Kidney (tissue), 14 donors: Measurements from ENCODE around the gene AUTS2. TPM values are rescaled to one million over a fixed set of nuclear protein-coding genes. Genes with fewer than 3 reads are reported as not detected.

Experiments used
- DNase-seq, 5 donors: peaks; one replicate each; pipeline ENCODE4 v3.0.0-alpha.2; 2013 to 2020
- FAIRE-seq: peaks from 2 replicates; lab custom pipeline; 2012; peaks lifted over from hg19 to GRCh38; lab: Jason Lieb, UNC
- H3K27ac ChIP-seq, 2 donors: one replicate each; pipeline ENCODE4 v1.7.0; 2013; ENCODE audit warnings: low read depth in 2 of 2, low read length in 2 of 2, inconsistent platforms in 1 of 2
- H3K27me3 ChIP-seq: one replicate; pipeline ENCODE4 v1.7.1; 2013; ENCODE audit warnings: low read length, inconsistent platforms; ENCODE audit not compliant: control insufficient read depth, insufficient read depth
- H3K36me3 ChIP-seq, 3 donors: one replicate each; pipeline versions ENCODE4 v1.7.0 to v1.7.1; 2013; ENCODE audit warnings: low read length in 3 of 3, control low read depth in 1 of 3, inconsistent platforms in 1 of 3; ENCODE audit not compliant: insufficient read depth in 3 of 3, control insufficient read depth in 2 of 3
- H3K4me1 ChIP-seq, 3 donors: one replicate each; pipeline versions ENCODE4 v1.7.0 to v1.7.1; 2013; ENCODE audit warnings: low read length in 3 of 3, inconsistent platforms in 1 of 3, low read depth in 1 of 3; ENCODE audit not compliant: control insufficient read depth in 2 of 3, insufficient read depth in 2 of 3
- H3K4me3 ChIP-seq, 3 donors: one replicate each; pipeline versions ENCODE4 v1.7.0 to v1.8.1; 2013; ENCODE audit warnings: low read length in 3 of 3, control low read depth in 1 of 3, inconsistent platforms in 1 of 3
- H3K9ac ChIP-seq, 3 donors: one replicate each; pipeline versions ENCODE4 v1.7.0 to v1.7.1; 2013; ENCODE audit warnings: low read length in 3 of 3, control low read depth in 1 of 3, inconsistent platforms in 1 of 3
- H3K9me3 ChIP-seq, 3 donors: one replicate each; pipeline versions ENCODE4 v1.7.0 to v1.7.1; 2013; ENCODE audit warnings: low read length in 3 of 3, control low read depth in 1 of 3, inconsistent platforms in 1 of 3; ENCODE audit not compliant: control insufficient read depth in 2 of 3, insufficient read depth in 1 of 3
- intact Hi-C: fragments of 100-400 bp; cut with DNase I; formaldehyde crosslinking; loops from one replicate; pipeline ENCODE4 v1.11.1; 2022
- polyA plus RNA-seq: library from polyadenylated mRNA; stranded (reverse); fragments of 350-450 nt; fragmentation: Illumina TruSeq; extraction: RNeasy Lipid Tissue Mini Kit (QIAGEN cat#74804); gene quantifications from one replicate; pipeline ENCODE4 v1.2.3, GENCODE V29; 2014; ENCODE audit warnings: low read depth, low replicate concordance; ENCODE audit not compliant: insufficient read depth
- total RNA-seq: library from RNA; stranded (reverse); fragmentation: NEBNext Ultra II Directional; extraction: Animal tissue kit (Norgen Biotek cat#: 25700); gene quantifications from one replicate; pipeline ENCODE4 v1.2.1, GENCODE V29; 2021
- TF ChIP-seq, protein P1 (sequence below): IDR thresholded peaks from 3 replicates; pipeline ENCODE4 v1.5.1; 2012; ENCODE audit warnings: mild to moderate bottlenecking, moderate library complexity, borderline replicate concordance; ENCODE audit not compliant: insufficient read depth; ENCODE audit errors: extremely low read depth
- donor health status: control.
- donor health status: control.
- donor health status: control.
- donor health status: control.
- donor health status: control.
- donor health status: DM: yes; HTN: yes; CAD: no.
- donor health status: Normal renal cell carcinoma (clear cell type).

Gene AUTS2
- total and polyA plus RNA-seq, 2 donors from 2014 or later, result 5.2 to 33.8 TPM

DNA sequence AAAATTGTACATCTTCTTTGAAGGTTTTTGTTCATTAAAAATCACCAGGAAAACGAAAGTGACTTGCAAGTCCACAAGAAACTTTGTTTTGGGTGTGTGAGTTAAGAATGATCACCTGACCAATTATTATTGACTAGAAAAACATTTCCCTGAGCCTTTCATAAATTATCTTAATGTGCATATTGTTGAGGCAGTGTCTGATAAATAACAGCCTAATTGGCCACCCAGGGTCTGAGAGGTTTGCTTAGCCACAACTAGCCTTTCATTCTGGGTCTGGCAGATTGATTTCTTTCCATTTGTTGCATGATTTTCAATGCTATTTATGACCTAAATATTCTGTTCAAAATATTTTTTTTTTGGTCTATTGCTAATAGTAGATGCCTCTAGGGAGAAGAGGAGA is 152.8 kb downstream of the AUTS2 start:
- intact Hi-C loops, result no loop called here
- Histone ChIP-seq H3K27ac (no peak overlapping the region), H3K4me1 (no peaks in the 10 kb centered on the region), H3K4me3 (no peak overlapping the region), H3K9ac (no peak overlapping the region), H3K36me3 (no peaks in the 10 kb centered on the region), H3K27me3 (no peaks in the 10 kb centered on the region), H3K9me3 (no peaks in the 10 kb centered on the region)
- DNase-seq (no peak), FAIRE-seq (no peak)
- TF ChIP-seq, protein P1, sequence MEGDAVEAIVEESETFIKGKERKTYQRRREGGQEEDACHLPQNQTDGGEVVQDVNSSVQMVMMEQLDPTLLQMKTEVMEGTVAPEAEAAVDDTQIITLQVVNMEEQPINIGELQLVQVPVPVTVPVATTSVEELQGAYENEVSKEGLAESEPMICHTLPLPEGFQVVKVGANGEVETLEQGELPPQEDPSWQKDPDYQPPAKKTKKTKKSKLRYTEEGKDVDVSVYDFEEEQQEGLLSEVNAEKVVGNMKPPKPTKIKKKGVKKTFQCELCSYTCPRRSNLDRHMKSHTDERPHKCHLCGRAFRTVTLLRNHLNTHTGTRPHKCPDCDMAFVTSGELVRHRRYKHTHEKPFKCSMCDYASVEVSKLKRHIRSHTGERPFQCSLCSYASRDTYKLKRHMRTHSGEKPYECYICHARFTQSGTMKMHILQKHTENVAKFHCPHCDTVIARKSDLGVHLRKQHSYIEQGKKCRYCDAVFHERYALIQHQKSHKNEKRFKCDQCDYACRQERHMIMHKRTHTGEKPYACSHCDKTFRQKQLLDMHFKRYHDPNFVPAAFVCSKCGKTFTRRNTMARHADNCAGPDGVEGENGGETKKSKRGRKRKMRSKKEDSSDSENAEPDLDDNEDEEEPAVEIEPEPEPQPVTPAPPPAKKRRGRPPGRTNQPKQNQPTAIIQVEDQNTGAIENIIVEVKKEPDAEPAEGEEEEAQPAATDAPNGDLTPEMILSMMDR, result no peak

DNA sequence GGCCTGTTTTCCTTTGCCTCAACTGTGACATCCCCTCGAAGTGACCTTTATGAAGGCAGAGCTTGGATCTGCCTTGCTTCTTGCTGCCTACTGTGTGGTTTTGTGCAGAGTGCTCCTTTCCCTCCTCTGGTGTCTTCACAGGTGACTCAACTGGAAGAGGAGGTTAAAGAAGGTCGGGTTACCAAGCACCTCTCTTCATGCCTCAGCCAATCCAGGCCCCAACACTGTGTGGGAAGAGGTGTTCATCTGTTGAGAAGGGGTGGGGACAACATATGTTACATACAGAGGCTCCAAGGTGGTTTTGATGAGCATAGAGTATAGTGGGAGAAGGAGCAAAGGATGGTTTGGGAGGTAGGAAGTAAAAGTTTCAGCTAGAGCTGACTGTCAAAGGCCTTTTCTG is 155.7 kb downstream of the AUTS2 start:
- no peak overlapping the region for H3K9ac ChIP-seq
- no peak for DNase-seq
- intact Hi-C loops, result no loop called here
- TF ChIP-seq, protein P1, result no peak
- no peaks in the 10 kb centered on the region for H3K4me1 ChIP-seq
- no peaks in the 10 kb centered on the region for H3K27me3 ChIP-seq
- H3K36me3 ChIP-seq, result no peaks in the 10 kb centered on the region
- no peaks in the 10 kb centered on the region for H3K9me3 ChIP-seq
- no peak overlapping the region for H3K27ac ChIP-seq
- no peak overlapping the region for H3K4me3 ChIP-seq
- FAIRE-seq, result no peak

DNA sequence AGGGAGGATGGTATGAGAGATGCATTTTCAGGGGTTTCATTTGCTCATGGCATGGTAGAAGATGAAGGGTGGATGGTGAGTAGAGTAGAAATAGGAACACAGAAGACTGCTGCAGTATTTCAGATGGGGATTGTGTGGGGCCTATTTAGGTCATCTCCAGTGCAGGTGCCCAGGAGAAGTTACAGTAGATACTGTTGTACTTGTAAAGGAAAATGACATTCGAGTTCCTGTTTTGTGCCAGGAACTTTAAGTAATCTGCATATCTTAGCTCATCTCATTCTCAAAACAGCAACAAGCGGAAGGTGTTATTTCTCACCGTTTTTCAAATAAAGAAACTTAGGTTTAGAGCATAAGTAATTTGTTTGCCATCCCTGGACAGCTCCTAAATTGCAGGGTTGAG is 156.2 kb downstream of the AUTS2 start:
- TF ChIP-seq, protein P1, result no peak
- Histone ChIP-seq H3K27me3 (no peaks in the 10 kb centered on the region), H3K4me3 (no peak overlapping the region), H3K9ac (no peak overlapping the region), H3K9me3 (no peaks in the 10 kb centered on the region), H3K36me3 (no peaks in the 10 kb centered on the region), H3K4me1 (no peaks in the 10 kb centered on the region), H3K27ac (no peak overlapping the region)
- DNase-seq (no peak), FAIRE-seq (no peak)
- intact Hi-C loops, result no loop called here

DNA sequence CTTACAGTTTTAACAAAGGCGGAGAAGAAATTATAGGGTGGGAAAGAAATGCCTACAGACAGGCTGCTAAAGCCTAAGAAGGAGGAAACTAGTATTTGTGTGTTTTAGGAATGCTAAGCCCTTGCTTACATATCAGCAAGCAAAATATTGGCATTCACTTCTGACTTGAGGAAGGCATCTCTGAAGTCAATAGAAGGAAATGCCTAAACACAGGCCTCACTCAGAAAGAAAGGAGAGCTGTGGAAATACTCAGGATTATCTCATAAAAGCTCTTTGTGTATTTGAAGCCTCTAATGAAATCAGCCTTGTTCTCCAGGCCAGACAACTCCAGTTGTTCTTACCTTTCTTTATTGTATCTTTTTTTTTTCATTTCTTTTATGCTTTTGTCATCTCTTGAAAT is 158.0 kb downstream of the AUTS2 start:
- Histone ChIP-seq H3K9me3 (no peaks in the 10 kb centered on the region), H3K27me3 (no peaks in the 10 kb centered on the region), H3K27ac (no peak overlapping the region), H3K36me3 (no peaks in the 10 kb centered on the region), H3K4me1 (no peaks in the 10 kb centered on the region), H3K4me3 (no peak overlapping the region), H3K9ac (no peak overlapping the region)
- FAIRE-seq, result no peak
- TF ChIP-seq, protein P1, result no peak
- intact Hi-C loops, result no loop called here
- DNase-seq, result no peak
